ENCODE data around the gene CAND2. TPM values are rescaled to one million over a fixed set of nuclear protein-coding genes. Genes with fewer than 3 reads are reported as not detected.
A peak's percentile ranks its signal among the peaks of the same experiment; 100 is the strongest.

The CAND2 gene
- total and polyA plus RNA-seq, 7 donors: 0.60 to 24.9 (median 12.5) TPM; not detected in 1

- Histone ChIP-seq H3K4me3 (no peak within 1 kb of the TSS), H3K9me3 (no peaks in the 10 kb centered on the region), H3K27ac (peak within 1 kb of the TSS; percentile 68 to 77 (median 72)), H3K4me1 (peaks cover 0 to 14% (median 9%) of the 10 kb centered on the region in 4 donors), H3K36me3 (no peaks in the 10 kb centered on the region), H3K27me3 (no peaks in the 10 kb centered on the region)
- intact Hi-C loops (cut with DNase I): no loop called here
- no peak for TF ChIP-seq POLR2AphosphoS5 (IDR thresholded peaks at IDR 0.05)
- TF ChIP-seq POLR2A (IDR thresholded peaks at IDR 0.05): no peak
- no peak for TF ChIP-seq EP300 (IDR thresholded peaks at IDR 0.05)
- no peak for TF ChIP-seq CTCF (IDR thresholded peaks at IDR 0.05)
- DNase-seq: no peak
- 83 to 90% methylated on average over 10 of the region's 10 CpGs for WGBS, 2 donors
Measured at GRCh38 chr3:12759097-12759679, 37.3 kb upstream of the CAND2 start, which contains the start of gene TMEM40. Gene TMEM40, minus strand, starts transcription at chr3:12759259. Its CDS starts 9,427 bp downstream, at chr3:12749832.

GRCh38 chr3:12759693-12760565, 36.6 kb upstream of the CAND2 start:
- H3K4me3 ChIP-seq: no peak overlapping the region
- intact Hi-C loops (cut with DNase I): no loop called here
- peaks cover 0 to 14% (median 9%) of the 10 kb centered on the region in 4 donors for H3K4me1 ChIP-seq
- no peaks in the 10 kb centered on the region for H3K27me3 ChIP-seq
- WGBS, 2 donors: 81 to 82% methylated on average over 8 of the region's 8 CpGs
- no peaks in the 10 kb centered on the region for H3K36me3 ChIP-seq
- no peak overlapping the region for H3K27ac ChIP-seq
- no peaks in the 10 kb centered on the region for H3K9me3 ChIP-seq
- TF ChIP-seq POLR2A (IDR thresholded peaks at IDR 0.05) (no peak), EP300 (IDR thresholded peaks at IDR 0.05) (no peak), CTCF (IDR thresholded peaks at IDR 0.05) (no peak), POLR2AphosphoS5 (IDR thresholded peaks at IDR 0.05) (no peak)
- DNase-seq: no peak

- 78 to 79% methylated on average over 8 of the region's 8 CpGs for WGBS, 2 donors
- Histone ChIP-seq H3K9me3 (no peaks in the 10 kb centered on the region), H3K27ac (no peak overlapping the region), H3K27me3 (no peaks in the 10 kb centered on the region), H3K36me3 (no peaks in the 10 kb centered on the region), H3K4me1 (no peaks in the 10 kb centered on the region), H3K4me3 (no peak overlapping the region)
- intact Hi-C loops (cut with DNase I): no loop called here
- DNase-seq: no peak
- TF ChIP-seq POLR2A (IDR thresholded peaks at IDR 0.05) (no peak), EP300 (IDR thresholded peaks at IDR 0.05) (no peak), CTCF (IDR thresholded peaks at IDR 0.05) (no peak), POLR2AphosphoS5 (IDR thresholded peaks at IDR 0.05) (no peak)
Measured at GRCh38 chr3:12764171-12764776, 32.2 kb upstream of the CAND2 start.

GRCh38 chr3:12766541-12766940, 29.9 kb upstream of the CAND2 start:
- TF ChIP-seq EP300 (IDR thresholded peaks at IDR 0.05) (no peak), CTCF (IDR thresholded peaks at IDR 0.05) (no peak), POLR2A (IDR thresholded peaks at IDR 0.05) (no peak), POLR2AphosphoS5 (IDR thresholded peaks at IDR 0.05) (no peak)
- H3K4me1 ChIP-seq: no peaks in the 10 kb centered on the region
- H3K9me3 ChIP-seq: no peaks in the 10 kb centered on the region
- no peaks in the 10 kb centered on the region for H3K36me3 ChIP-seq
- intact Hi-C loops (cut with DNase I): no loop called here
- no peak for DNase-seq
- H3K4me3 ChIP-seq: no peak overlapping the region
- no peak overlapping the region for H3K27ac ChIP-seq
- WGBS, 2 donors: 82% methylated on average over 6 of the region's 6 CpGs
- no peaks in the 10 kb centered on the region for H3K27me3 ChIP-seq
